Stimulated activated CD8-positive, alpha-beta memory T cell treated with anti-CD3 and anti-CD28 coated beads, Interleukin-15, amount 100 ng/mL, for 48 hours (primary cell): ENCODE data around the gene LMO1.

ENCODE experiments used
- DNase-seq, 2 donors: peaks; one replicate each; pipeline ENCODE4 v3.0.0-alpha.2; 2020; ENCODE audit warnings: low read depth in 2 of 2

LMO1 gene

DNA sequence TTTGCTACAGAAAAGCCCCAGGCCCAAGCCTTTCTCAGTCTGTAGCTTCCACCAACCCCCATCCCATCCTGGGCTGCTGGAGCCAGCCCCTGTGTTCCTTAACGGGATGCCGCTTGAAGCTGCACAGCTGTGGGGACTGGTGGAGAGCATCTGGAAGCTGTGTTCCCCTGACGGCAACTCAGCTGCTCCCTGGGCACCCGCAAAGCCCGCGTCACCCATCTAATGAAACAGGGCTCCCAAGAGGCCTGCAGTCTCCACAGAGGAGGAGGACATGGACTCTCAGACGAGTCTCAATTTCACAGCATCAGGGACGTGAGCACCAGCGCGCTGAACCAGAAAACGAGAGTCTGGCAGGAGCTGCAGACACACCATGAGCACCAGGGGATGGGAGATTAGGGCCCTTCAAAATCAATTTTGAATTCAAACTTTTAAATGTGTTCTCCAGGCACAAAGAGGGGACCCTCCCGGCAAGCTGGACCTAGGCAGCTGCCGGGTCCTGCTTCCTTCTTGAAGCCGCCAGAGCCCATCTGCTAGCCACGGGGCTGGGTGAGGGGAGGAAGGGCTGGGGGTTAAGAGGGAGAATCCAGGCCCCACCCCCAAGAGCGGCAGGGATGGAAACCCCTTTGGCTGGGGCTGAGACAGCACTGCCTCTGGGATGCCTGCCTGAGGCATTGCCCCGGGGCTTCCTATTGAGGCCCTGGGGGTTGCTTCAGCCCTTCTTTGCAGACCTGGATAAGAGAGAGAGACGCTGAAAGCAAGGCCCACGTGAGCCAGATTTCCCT, 21.0 kb downstream of the LMO1 start:
- DNase-seq: no peak

GRCh38 chr11:8242118-8242475, 21.6 kb downstream of the LMO1 start:
- no peak for DNase-seq

DNA sequence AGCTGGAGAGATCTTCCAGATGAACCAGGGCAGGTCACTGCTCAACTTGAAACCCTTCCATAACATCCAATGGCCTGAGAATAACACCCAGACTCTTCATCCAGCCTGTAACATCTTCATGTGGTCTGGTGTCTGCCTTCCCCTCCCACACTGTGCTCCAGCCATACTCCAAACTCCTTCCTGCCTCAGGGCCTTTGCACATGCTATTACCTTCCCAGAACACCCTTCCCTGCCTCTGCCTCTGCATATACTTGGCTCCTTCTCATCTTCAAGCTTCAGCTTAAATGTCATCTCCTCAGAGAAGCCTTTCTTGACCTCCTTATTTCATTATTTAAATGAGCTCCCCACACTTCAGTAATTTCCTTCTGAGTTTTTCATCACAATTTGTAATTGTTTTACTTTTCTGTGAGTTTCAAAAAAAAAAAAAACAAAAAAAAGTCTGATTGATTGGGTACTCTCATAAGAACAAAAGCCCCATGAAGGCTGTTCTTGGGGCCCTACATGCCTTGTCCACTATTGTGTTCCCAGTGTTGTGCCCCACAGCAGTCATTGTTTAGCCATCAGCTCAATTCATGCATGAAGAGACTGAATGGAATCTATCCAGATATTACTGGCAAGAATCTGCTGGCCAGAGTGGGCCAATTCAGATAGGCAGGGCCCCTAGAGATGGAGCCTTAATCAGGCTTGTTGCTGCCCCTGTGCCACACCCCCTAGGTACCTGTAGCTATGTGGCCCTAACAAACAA, 22.1 kb downstream of the LMO1 start:
- DNase-seq: no peak

DNA sequence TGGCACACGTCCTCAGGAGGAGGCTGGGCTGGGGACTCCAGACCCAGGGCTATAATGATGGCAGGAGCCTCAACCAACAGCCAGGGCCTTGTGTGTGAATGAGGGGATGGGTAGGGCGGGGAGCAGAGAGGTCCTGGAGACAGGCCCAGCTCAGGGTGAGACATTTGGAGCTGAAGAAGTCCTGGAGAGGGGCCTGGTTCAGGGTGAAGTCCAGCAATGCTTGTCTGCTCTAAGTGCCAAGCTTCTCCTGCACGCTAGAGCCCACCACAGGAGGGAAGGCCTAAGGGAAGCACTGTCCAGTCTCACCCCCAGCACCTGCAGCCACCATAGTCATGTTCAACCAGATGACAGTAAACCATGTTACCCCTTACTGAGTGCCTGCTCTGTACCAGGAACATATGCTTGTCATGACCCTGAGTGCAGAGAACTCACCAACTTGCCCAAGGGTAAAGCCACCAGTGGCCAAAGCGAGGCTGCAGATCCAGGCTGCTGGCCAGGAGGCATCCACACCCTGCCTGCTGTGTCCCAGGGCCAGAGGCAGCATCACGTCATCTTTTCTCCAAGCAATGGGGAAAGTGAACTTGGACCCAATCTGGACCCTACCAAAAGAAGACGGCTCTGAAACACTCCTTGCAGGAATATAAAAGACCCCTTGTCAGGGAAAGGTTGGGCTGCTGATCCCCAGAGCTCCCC, 24.0 kb downstream of the LMO1 start:
- DNase-seq: no peak

DNA sequence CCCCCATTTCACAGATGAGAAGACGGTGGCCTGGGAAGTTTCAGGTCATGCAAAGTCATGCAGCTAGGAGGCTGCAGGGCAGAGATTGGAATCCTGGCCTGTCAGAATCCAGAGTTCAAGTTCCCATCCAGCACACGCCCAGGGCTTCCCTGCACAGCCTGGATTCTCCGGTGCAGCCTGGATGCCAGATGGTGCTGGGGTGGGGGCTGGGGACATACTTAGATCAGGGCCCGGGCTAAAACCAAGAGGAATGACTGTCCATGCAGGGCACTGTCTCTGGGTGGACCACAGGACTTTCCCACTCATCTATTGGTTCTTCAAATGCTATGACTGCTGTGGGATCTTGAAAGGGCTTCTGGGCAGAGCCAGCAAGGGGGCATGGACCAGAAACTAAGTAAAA, 24.6 kb downstream of the LMO1 start:
- DNase-seq: no peak

- no peak for DNase-seq
These were observed 26.2 kb downstream of the LMO1 start for GRCh38 chr11:8237453-8237852.

GRCh38 chr11:8235925-8236324, 27.8 kb downstream of the LMO1 start:
- DNase-seq: no peak

DNA sequence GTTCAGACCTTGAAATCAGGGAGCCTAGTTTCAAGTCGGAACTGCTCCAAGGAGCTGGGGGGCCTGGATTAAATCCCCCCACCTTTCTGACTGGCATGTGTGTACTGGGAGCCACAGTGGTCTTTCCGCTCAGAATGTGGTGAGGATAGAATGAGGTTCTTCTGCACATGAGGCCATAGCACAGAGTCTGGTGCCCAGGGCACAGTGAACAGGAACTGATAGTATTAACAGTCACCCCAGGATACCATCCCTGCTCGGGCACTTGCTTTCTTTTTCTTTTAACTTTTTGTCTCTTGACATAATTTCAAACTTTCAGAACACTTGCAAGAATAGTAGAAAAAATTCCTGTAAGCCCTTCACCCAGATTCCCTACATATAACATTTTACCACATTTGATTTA, 28.8 kb downstream of the LMO1 start:
- DNase-seq: no peak

GRCh38 chr11:8234425-8234821, 29.3 kb downstream of the LMO1 start:
- DNase-seq: no peak

GRCh38 chr11:8233691-8234424, 29.8 kb downstream of the LMO1 start:
- no peak for DNase-seq

DNA sequence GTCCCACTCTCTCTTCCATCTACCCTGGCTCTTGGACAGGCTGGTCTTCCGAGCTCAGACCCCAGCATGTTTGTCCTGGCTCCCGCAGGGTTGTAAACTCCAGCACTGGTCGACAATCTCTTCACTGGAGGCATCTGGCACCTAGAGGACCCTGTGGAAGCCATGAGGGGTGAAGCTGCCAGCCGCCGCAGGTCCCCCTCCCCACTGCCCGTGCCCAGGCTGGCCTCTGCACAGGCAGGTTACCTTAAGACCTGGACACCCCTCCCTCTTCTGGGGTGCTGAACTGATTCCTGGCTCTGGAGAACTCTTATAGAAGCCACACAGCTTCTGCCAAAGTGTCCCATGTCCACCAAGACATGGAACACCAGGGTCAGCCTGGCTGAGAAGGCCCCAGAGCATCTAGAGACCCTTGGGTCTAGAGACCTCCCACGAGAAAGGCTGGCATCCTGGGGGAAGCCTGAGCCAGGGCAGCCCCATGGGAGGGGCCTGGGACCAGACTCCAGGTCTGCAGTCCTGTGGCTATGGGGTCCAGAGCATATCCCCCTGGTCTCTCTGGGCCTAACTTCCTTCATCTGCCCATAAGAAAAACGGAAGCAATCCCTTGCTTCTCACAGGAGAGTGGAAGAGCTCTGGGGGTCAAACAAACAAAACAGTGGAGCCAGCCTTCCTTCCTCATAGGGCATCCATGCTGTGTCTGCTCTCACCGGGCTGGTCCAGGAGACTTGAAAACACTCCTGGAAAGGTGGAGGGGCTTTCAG, 30.6 kb downstream of the LMO1 start:
- no peak for DNase-seq

- no peak for DNase-seq
These were observed 31.3 kb downstream of the LMO1 start for GRCh38 chr11:8232414-8232813.

DNA sequence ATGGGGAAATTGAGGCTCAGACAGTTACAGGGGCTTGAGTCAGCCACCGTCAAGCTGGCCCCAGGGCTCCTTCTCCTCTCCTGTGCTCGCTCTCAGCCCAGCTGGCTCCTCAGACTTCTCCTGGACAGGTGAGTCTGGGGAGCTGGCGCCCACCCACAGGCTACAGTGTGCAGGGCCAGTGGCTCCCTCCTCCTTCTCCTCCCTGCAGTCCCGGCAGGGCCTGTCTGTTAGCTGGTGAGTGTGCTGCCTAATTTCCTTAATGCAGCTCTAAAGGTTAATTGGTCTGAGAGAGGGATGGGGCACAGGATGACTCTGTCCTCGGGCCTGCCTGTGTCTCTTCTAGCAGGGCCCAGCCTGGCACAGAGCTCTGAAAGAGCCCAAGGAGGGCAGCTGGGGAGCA, 31.7 kb downstream of the LMO1 start:
- DNase-seq: no peak

DNA sequence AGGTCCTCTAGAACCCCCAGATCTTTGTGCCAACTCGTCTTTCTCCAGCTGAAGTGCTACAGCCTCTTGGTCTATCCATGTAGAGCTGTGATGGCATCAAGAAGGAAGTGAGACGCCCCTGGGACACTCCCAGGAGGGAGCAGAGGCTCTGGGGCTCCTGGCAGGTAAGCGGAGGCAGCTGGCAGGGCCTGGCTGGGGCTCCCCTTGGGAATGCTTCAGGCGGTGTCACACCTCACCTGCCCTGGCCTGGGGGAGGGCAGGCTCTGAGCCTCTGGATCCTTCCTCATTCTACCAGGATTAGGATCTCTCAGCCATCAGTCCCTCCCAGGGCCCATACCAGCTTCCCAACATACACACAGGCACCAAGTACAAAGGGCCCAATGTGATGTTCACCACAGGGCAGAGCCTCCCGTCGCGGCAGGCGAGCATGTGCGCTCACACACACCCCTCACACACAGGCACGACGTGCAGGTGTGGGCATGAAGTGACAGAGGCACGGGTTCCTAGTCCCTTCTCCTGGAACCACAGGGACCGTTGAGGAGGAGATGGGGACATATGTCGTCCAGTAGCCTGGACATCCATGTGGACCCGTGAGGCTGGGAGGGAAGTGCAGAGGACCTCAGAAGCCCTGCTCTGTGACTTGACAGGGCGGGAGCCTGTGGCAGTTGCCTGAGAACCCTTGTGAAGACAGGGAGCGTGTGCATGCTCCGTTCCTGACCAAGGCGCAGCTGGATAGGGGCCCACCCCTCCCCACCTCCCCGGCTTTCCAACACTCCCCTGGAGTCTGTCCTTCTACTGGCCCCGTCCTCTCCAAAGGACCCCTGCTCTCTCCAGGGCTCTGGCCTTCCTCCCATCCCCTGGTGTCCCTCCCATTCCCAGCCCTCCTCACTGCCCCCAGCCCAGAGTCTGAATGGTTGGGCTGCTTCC, 32.5 kb downstream of the LMO1 start:
- no peak for DNase-seq

DNA sequence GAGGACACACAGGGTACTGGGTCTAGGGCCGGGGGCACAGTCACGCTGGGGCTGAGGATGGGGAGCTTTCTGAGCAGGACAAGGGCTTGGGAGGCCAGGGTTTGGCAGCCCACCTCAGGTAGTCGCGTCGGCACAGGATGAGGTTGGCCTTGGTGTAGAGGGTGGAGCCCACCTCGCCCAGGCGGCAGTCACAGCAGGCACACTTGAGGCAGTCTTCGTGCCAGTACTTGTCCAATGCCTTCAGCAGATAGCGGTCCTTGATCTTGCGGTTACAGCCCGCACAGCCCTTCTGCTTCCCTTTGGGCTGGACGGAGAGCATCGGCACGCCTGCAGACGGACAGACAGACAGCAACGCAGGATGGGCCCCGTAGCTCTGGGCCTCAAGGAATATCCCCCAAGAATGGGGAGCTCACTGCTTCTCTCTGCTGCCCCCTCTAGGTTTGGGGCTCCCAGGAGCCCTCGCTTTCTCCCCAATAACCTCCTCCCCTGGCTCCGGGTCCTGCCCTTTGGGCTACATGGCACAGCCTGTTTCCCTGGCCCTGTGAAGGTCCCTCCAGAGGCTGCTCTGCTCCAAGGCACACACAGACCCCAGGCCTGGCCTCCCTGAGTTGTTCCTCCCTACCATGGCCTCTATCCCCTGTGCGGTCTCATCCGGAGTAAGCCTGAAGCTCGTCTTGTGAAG, 33.4 kb downstream of the LMO1 start:
- DNase-seq: no peak

GRCh38 chr11:8229299-8230177, 34.1 kb downstream of the LMO1 start:
- DNase-seq: no peak

- DNase-seq: no peak
These were observed 35.4 kb downstream of the LMO1 start for GRCh38 chr11:8228231-8228630.
